MCF 10A (cell line): ENCODE results near the gene UNC119B. TPM values are rescaled to one million over a fixed set of nuclear protein-coding genes. Genes with fewer than 3 reads are reported as not detected.

Experiments
- BruUV-seq: library from RNA; stranded (reverse); fragments of 400-500 nt; replicated peaks from 2 replicates; lab custom pipeline; 2021; lab: Mats Ljungman, UMichigan
- CTCF ChIA-PET: fragments of 300-600 bp; sonication (Branson Sonifier 250); formaldehyde crosslinking; extraction: SDS; loops from one replicate; lab custom pipeline; 2021; ENCODE audit warnings: antibody characterized with exemption, inconsistent platforms; lab: Yijun Ruan, JAX
- POLR2A ChIA-PET: fragments of 300-600, 350-650 bp; sonication (Branson Sonifier 250); formaldehyde crosslinking; extraction: SDS; loops from one replicate; lab custom pipeline; 2020; ENCODE audit warnings: antibody characterized with exemption, inconsistent platforms; lab: Yijun Ruan, JAX
- DNase-seq: peaks from one replicate; pipeline ENCODE4 v3.0.0-alpha.2; 2018; ENCODE audit not compliant: unreplicated experiment
- H3K27ac Mint-ChIP-seq: one replicate; pipeline ENCODE4 v1.8.0; 2022; ENCODE audit warnings: mild to moderate bottlenecking, low read depth, mixed read lengths; ENCODE audit not compliant: unreplicated experiment
- H3K27me3 Mint-ChIP-seq: one replicate; pipeline ENCODE4 v1.8.0; 2022; ENCODE audit warnings: mixed read lengths; ENCODE audit not compliant: insufficient read depth, unreplicated experiment
- H3K36me3 Mint-ChIP-seq: one replicate; pipeline ENCODE4 v1.8.0; 2022; ENCODE audit warnings: mild to moderate bottlenecking, moderate library complexity, mixed read lengths; ENCODE audit not compliant: insufficient read depth, unreplicated experiment
- H3K4me1 Mint-ChIP-seq: one replicate; pipeline ENCODE4 v1.8.0; 2022; ENCODE audit warnings: mixed read lengths; ENCODE audit not compliant: insufficient read depth, unreplicated experiment
- H3K4me3 Mint-ChIP-seq: one replicate; pipeline ENCODE4 v1.8.0; 2022; ENCODE audit warnings: mild to moderate bottlenecking, moderate library complexity, mixed read lengths; ENCODE audit not compliant: unreplicated experiment
- H3K9me3 Mint-ChIP-seq: one replicate; pipeline ENCODE4 v1.8.0; 2022; ENCODE audit warnings: mixed read lengths; ENCODE audit not compliant: unreplicated experiment
- CTCF ChIP-seq: fragments of 200-600 bp; IDR thresholded peaks from one replicate; pipeline ENCODE4 v1.8.0; 2022; ENCODE audit warnings: antibody characterized with exemption, mild to moderate bottlenecking; ENCODE audit not compliant: unreplicated experiment
- intact Hi-C: fragments of 100-400 bp; cut with micrococcal nuclease; formaldehyde crosslinking; loops from 2 replicates; pipeline ENCODE4 v1.14.1; 2022
- total RNA-seq: library from RNA; stranded (reverse); gene quantifications from 2 replicates; pipeline ENCODE4 v1.2.3, GENCODE V29; 2022

UNC119B gene
- total RNA-seq, 1 experiment from 2014 or later = 31.0 TPM

- intact Hi-C loops = no loop called here
- H3K27ac Mint-ChIP-seq = no peak overlapping the region
- CTCF ChIA-PET = interaction anchor here (1.4 kb wide), 1 partner anchor 207 kb away, joined by 6 read pairs; no protein-coding TSS in a partner anchor
Measured at GRCh38 chr12:120764816-120765215, 54.6 kb downstream of the UNC119B start.

GRCh38 chr12:120766566-120766965, 56.3 kb downstream of the UNC119B start:
- Mint-ChIP-seq H3K9me3 (no peaks in the 10 kb centered on the region), H3K4me1 (no peaks in the 10 kb centered on the region), H3K27me3 (no peaks in the 10 kb centered on the region), H3K4me3 (no peak overlapping the region), H3K36me3 (peaks cover 93% of the 10 kb centered on the region), H3K27ac (no peak overlapping the region)
- TF ChIP-seq CTCF = no peak
- BruUV-seq = no TSS peak
- CTCF ChIA-PET = interaction anchor here (0.6 to 0.9 kb wide), 3 partner anchors 9 to 377 kb away, joined by 3 to 4 read pairs (median 3); no protein-coding TSS in a partner anchor
- intact Hi-C loops = no loop called here
- POLR2A ChIA-PET = interaction anchor here (0.6 to 1.6 kb wide), 2 partner anchors 11 to 339 kb away, joined by 3 to 4 read pairs; no protein-coding TSS in a partner anchor
- DNase-seq = no peak

More at GRCh38 chr12:120764816-120765215, 54.6 kb downstream of the UNC119B start:
- Mint-ChIP-seq H3K36me3 (peaks cover 87% of the 10 kb centered on the region), H3K4me3 (no peak overlapping the region), H3K9me3 (no peaks in the 10 kb centered on the region), H3K27me3 (no peaks in the 10 kb centered on the region), H3K4me1 (no peaks in the 10 kb centered on the region)
- no peak for DNase-seq
- no peak for TF ChIP-seq CTCF
- BruUV-seq = no TSS peak
- POLR2A ChIA-PET = interaction anchor here (0.6 to 0.9 kb wide), 5 partner anchors 14 to 207 kb away, joined by 3 to 5 read pairs (median 3); no protein-coding TSS in a partner anchor

- TF ChIP-seq CTCF = no peak
- POLR2A ChIA-PET = interaction anchor here (0.6 to 1.6 kb wide), 2 partner anchors 12 to 338 kb away, joined by 3 to 4 read pairs; no protein-coding TSS in a partner anchor
- Mint-ChIP-seq H3K27me3 (no peaks in the 10 kb centered on the region), H3K4me3 (no peak overlapping the region), H3K36me3 (peaks cover 92% of the 10 kb centered on the region), H3K4me1 (no peaks in the 10 kb centered on the region), H3K9me3 (no peaks in the 10 kb centered on the region), H3K27ac (no peak overlapping the region)
- no peak for DNase-seq
- CTCF ChIA-PET = interaction anchor here (0.6 to 1.1 kb wide), 3 partner anchors 10 to 347 kb away, joined by 4 to 5 read pairs (median 4); no protein-coding TSS in a partner anchor
- no TSS peak for BruUV-seq
- intact Hi-C loops = no loop called here
Measured at GRCh38 chr12:120767071-120768024, 57.1 kb downstream of the UNC119B start.

- ChIA-PET CTCF (interaction anchor here (0.9 to 2.3 kb wide), 3 partner anchors 29 to 201 kb away, joined by 4 to 12 read pairs (median 4); no protein-coding TSS in a partner anchor), POLR2A (interaction anchor here (0.6 to 1.9 kb wide), 2 partner anchors 14 to 49 kb away, joined by 3 to 5 read pairs; no protein-coding TSS in a partner anchor)
- BruUV-seq = no TSS peak
- Mint-ChIP-seq H3K27ac (no peak overlapping the region), H3K4me1 (no peaks in the 10 kb centered on the region), H3K9me3 (no peaks in the 10 kb centered on the region), H3K36me3 (peaks cover 63% of the 10 kb centered on the region), H3K4me3 (no peak overlapping the region), H3K27me3 (no peaks in the 10 kb centered on the region)
- TF ChIP-seq CTCF = no peak
- intact Hi-C loops = no loop called here
- DNase-seq = no peak
Measured at GRCh38 chr12:120771097-120771496, 60.8 kb downstream of the UNC119B start.
